Thyroid gland (tissue), 4 donors: ENCODE results near the gene VPS26B. TPM values are rescaled to one million over a fixed set of nuclear protein-coding genes. Genes with fewer than 3 reads are reported as not detected.
"Not testable (repeated sequence)": the region's sequence is repeated elsewhere in the genome, so short reads cannot be mapped to it uniquely, and the experiment has no call there.

ENCODE experiments used
- DNase-seq, 2 donors: peaks; one replicate each; pipeline ENCODE4 v3.0.0-alpha.2; 2019
- H3K27ac ChIP-seq, 3 donors: fragments of 200-600 bp; sonication (generic); 1 replicate in 2 of 3; 2 replicates in 1 of 3; pipeline ENCODE4 v1.5.1; 2016 to 2019; ENCODE audit warnings: mild to moderate bottlenecking in 1 of 3, moderate library complexity in 1 of 3
- H3K27me3 ChIP-seq: fragments of 200-600 bp; sonication (generic); one replicate; pipeline ENCODE4 v1.5.1; 2019
- H3K36me3 ChIP-seq, 2 donors: fragments of 200-600 bp; sonication (generic); one replicate each; pipeline ENCODE4 v1.5.1; 2016 to 2019
- H3K4me1 ChIP-seq, 2 donors: fragments of 200-600 bp; sonication (generic); one replicate each; pipeline ENCODE4 v1.5.1; 2017 to 2019
- H3K4me3 ChIP-seq, 3 donors: fragments of 200-600 bp; sonication (generic); replicated peaks in 1 of 3; 1 replicate in 2 of 3; 2 replicates in 1 of 3; pipeline ENCODE4 v1.5.1; 2016; ENCODE audit warnings: mild to moderate bottlenecking in 1 of 3
- H3K9me3 ChIP-seq: fragments of 200-600 bp; sonication (generic); one replicate; pipeline ENCODE4 v1.5.1; 2017
- POLR2A ChIP-seq, 2 donors: fragments of 450-650 bp; IDR thresholded peaks; one replicate each; pipeline ENCODE4 v1.6.1; 2017; ENCODE audit warnings: antibody characterized with exemption in 2 of 2, mild to moderate bottlenecking in 2 of 2, moderate library complexity in 1 of 2
- WGBS, 2 donors: methylation state at CpG; one replicate each; pipeline ENCODE4 v1.1.5; 2017; 5-methylcytosine and 5-hydroxymethylcytosine counted together
- intact Hi-C: fragments of 100-400 bp; cut with DNase I; formaldehyde crosslinking; loops from one replicate; pipeline ENCODE4 v1.15.1; 2023
- total RNA-seq, 4 donors: library from RNA; depleted of rRNA; stranded (reverse); fragments of >200 nt; gene quantifications; one replicate each; pipeline ENCODE4 v1.2.3, GENCODE V29; 2016
- TF ChIP-seq, protein P1 (sequence below), 6 experiments: fragments of 200-600 bp in 3 of 6; fragments of 450-650 bp in 3 of 6; sonication (generic) in 3 of 6; IDR thresholded peaks; one replicate each; pipeline ENCODE4 v1.5.1; 2016 to 2019; ENCODE audit warnings: antibody characterized with exemption in 6 of 6, mild to moderate bottlenecking in 2 of 6, inconsistent platforms in 1 of 6, moderate library complexity in 1 of 6

VPS26B gene
- total RNA-seq, 4 donors from 2014 or later, result 40.8 to 51.3 (median 44.4) TPM

DNA sequence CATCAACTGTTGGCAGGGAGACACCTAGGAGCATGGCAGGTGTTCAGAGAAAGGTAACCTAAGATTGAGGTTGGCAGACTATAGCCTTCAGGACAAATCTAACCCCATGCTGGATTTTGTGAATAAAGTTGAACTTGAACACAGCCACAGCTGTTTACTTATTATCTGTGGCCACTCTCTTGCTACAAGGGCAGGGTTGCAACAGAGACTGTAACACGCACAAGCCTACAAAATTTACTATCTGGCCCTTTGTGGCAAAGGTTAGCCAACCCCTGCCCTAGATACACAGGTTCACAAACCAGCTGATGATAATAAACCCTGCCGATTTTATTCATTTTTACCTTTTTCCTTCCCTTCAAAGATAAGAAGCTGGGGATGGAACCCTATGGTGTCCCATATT is 26.2 kb downstream of the VPS26B start:
- H3K9me3 ChIP-seq, result no peaks in the 10 kb centered on the region
- no peaks in the 10 kb centered on the region for H3K27me3 ChIP-seq
- intact Hi-C loops, result loop anchor here (2.0 to 5.0 kb wide), 2 partner anchors 24 to 82 kb away; partner anchors contain the start of gene GLB1L2
- DNase-seq, result no peak
- H3K4me3 ChIP-seq, result no peak overlapping the region
- no peak overlapping the region for H3K27ac ChIP-seq
- 97 to 100% methylated on average over 2 of the region's 2 CpGs for WGBS, 2 donors
- H3K4me1 ChIP-seq, result peaks cover 12 to 14% of the 10 kb centered on the region in 2 donors
- TF ChIP-seq, protein P1, sequence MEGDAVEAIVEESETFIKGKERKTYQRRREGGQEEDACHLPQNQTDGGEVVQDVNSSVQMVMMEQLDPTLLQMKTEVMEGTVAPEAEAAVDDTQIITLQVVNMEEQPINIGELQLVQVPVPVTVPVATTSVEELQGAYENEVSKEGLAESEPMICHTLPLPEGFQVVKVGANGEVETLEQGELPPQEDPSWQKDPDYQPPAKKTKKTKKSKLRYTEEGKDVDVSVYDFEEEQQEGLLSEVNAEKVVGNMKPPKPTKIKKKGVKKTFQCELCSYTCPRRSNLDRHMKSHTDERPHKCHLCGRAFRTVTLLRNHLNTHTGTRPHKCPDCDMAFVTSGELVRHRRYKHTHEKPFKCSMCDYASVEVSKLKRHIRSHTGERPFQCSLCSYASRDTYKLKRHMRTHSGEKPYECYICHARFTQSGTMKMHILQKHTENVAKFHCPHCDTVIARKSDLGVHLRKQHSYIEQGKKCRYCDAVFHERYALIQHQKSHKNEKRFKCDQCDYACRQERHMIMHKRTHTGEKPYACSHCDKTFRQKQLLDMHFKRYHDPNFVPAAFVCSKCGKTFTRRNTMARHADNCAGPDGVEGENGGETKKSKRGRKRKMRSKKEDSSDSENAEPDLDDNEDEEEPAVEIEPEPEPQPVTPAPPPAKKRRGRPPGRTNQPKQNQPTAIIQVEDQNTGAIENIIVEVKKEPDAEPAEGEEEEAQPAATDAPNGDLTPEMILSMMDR (IDR thresholded peaks at IDR 0.05), result no peak
- no peak for TF ChIP-seq POLR2A (IDR thresholded peaks at IDR 0.05)
- H3K36me3 ChIP-seq, result peaks cover 32 to 37% of the 10 kb centered on the region in 2 donors

DNA sequence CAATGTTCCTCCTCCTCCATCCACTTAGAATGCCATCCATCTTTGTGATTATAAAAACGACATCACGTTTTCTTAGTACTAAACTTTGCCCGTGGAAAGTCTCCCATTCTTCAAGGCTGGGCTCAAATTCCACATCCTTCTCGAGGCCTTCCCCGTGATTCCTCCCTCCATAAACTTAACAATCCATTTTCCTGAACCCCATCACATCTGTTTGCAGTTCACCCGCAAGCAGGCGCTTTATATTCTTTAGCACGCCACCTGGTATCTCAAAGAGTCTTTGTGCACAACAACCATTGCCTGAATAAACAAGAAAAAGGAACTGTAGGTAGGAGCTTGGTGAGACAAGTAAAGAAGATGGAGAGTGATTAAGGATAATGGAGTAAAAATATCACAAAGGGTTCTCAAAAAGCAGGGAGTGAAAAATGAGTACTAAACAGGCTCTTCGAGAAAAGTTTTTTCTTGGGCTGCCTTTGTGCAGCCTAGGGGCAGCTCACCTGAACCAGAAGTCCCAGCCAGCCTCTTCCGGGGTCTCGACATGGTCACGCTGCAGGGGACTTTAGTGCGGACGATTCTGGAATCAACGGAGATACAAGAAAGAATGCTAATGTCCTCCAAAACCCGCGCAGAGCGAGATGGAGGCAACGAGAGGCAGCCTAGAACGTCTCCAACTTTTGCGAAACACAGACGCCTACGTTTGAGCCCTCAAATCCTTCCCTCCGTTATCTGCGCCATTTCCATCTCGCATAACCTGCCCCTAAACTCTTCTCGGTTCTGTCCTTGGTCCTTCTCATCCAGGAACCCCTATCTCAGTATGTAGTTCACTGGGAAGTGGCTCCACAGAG is 28.1 kb downstream of the VPS26B start:
- H3K36me3 ChIP-seq, result peaks cover 23 to 26% of the 10 kb centered on the region in 2 donors
- H3K27ac ChIP-seq, result peak overlapping the region in 1 of 3 donors; percentile 73
- H3K4me1 ChIP-seq, result peaks cover 12 to 28% of the 10 kb centered on the region in 2 donors
- no peak for TF ChIP-seq POLR2A (IDR thresholded peaks at IDR 0.05)
- TF ChIP-seq, protein P1 (IDR thresholded peaks at IDR 0.05), result no peak
- 3 to 4% methylated on average over 27 of the region's 27 CpGs for WGBS, 2 donors
- peak overlapping the region; percentile 61 to 96 (median 73) for H3K4me3 ChIP-seq
- H3K27me3 ChIP-seq, result no peaks in the 10 kb centered on the region
- intact Hi-C loops, result loop anchor here (5.0 kb wide), 1 partner anchor 80 kb away; the partner anchor contains the start of gene GLB1L2
- peak; percentile 28 to 43 for DNase-seq
- H3K9me3 ChIP-seq, result no peaks in the 10 kb centered on the region

DNA sequence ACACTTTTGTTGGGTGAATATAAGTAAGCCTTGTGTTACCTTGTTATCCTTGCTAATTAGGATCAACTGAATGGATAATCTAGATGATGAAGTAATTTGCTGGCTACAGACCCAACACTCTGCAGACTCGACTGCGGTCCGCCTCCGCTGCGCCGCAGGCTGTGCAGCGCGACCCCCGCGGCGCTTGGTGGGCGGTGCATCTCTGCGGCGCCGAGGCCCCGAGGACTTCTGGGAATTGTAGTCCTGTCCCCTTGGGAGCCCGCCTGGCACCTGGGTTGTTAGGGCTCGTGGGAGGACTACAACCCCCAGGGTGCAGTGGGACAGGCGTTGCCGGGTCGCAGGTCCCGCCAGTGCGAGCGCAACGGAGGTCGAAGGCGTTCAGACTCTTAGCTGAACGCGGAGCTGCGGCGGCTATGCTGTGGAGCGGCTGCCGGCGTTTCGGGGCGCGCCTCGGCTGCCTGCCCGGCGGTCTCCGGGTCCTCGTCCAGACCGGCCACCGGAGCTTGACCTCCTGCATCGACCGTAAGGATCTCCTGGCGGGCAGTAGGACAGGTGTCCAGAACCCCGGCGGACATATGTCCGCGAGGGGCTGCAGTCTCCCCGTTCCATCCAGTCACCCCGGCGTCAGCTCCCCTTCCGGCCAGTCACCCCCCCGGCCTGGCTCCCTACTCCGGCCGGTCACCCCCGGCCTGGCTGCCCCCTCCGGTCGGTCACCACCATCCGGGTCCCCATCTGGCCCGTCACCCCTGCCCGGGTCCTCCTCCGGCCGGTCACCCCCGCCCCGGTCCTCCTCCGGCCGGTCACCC is 28.9 kb downstream of the VPS26B start, which contains the start of the genes ACAD8 and THYN1:
TSS of gene ACAD8 (plus strand) at position 381 of the 806 bp plus-strand sequence. CDS start at position 414, 33 bp downstream.
TSS of gene THYN1 (minus strand) at position 165 of the 806 bp plus-strand sequence. CDS start 470 bp downstream, outside the sequence.
- Histone ChIP-seq H3K4me3 (peak within 1 kb of the TSS; percentile 61 to 96 (median 73)), H3K27ac (peak within 1 kb of the TSS; percentile 20 to 75 (median 73)), H3K36me3 (peaks cover 17 to 18% of the 10 kb centered on the region in 2 donors), H3K4me1 (peaks cover 12 to 36% of the 10 kb centered on the region in 2 donors), H3K27me3 (no peaks in the 10 kb centered on the region), H3K9me3 (no peaks in the 10 kb centered on the region)
- DNase-seq, result peak; percentile 98
- peak in 1 of 2 donors; percentile 84 for TF ChIP-seq POLR2A (IDR thresholded peaks at IDR 0.05)
- TF ChIP-seq, protein P1 (IDR thresholded peaks at IDR 0.05), result peak in 5 of 6 experiments; percentile 10 to 61 (median 39)
- 0 to 4% methylated on average over 13 to 19 of the region's 70 CpGs for WGBS, 2 donors
- intact Hi-C loops, result loop anchor here (5.0 kb wide), 1 partner anchor 79 kb away; the partner anchor contains the start of gene GLB1L2

DNA sequence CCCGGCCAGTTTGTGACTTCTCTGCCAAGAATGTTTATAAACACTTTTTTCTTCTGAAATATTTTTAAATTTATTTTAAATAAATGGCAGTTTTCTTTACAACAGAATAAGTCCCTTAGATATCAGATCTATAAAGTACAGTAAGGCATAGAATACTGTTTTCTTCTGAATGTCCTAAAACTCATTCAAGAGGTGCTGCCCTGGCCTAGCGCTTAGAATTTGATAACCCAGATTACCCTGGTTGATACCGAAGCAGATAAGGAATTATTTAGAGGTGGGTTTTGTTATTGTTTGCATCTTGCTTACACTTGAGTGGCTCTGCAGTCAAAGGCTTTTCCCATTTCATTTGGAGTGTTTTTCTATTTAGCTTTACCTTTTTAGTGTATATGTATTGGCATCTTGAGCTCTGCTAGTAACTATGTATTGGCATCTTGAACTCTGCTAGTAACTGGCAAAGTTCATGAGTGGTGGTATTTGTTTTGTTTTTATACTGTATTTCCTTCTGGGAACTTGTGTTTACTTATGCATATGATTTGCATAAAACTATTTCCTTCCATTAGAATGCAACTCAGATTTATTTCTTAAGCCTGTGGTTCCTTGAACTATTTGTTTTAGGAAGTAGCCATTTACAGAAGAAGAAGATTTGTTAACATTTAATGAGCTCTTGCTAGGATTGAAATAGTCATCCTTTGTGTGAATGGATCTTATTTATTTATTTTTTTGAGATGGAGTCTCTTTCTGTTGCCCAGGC is 30.1 kb downstream of the VPS26B start:
- Histone ChIP-seq H3K36me3 (peaks cover 10 to 20% of the 10 kb centered on the region in 2 donors), H3K27me3 (no peaks in the 10 kb centered on the region), H3K27ac (peak overlapping the region in 1 of 3 donors; percentile 73), H3K4me3 (peak overlapping the region in 1 of 3 donors; percentile 96), H3K9me3 (no peaks in the 10 kb centered on the region), H3K4me1 (peaks cover 12 to 46% of the 10 kb centered on the region in 2 donors)
- WGBS, 2 donors, result 56 to 64% methylated on average over 3 of the region's 3 CpGs
- intact Hi-C loops, result loop anchor here (5.0 kb wide), 1 partner anchor 78 kb away; the partner anchor contains the start of gene GLB1L2
- TF ChIP-seq, protein P1 (IDR thresholded peaks at IDR 0.05), result no peak
- no peak for TF ChIP-seq POLR2A (IDR thresholded peaks at IDR 0.05)
- DNase-seq, result no peak

DNA sequence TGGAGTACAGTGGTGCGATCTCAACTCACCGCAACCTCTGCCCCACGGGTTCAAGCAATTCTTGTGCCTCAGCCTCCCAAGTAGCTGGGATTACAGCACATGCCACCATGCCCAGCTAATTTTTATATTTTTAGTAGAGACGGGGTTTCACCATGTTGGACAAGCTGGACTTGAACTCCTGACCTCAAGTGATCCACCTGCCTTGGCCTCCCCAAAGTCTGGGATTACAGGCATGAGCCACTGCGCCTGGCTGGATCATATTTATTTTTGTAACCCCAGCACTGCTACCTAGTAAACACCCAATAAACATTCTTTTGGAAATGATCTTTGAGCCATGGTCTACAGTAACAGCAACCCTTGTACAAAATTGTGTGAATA is 30.7 kb downstream of the VPS26B start:
- 97 to 98% methylated on average over 5 of the region's 5 CpGs for WGBS, 2 donors
- H3K36me3 ChIP-seq, result peaks cover 11 to 22% of the 10 kb centered on the region in 2 donors
- H3K4me3 ChIP-seq, intact Hi-C loops, H3K9me3 ChIP-seq, H3K27ac ChIP-seq, H3K27me3 ChIP-seq, DNase-seq: not testable (repeated sequence)
- H3K4me1 ChIP-seq, result peaks cover 12 to 49% of the 10 kb centered on the region in 2 donors
